Middle frontal gyrus (tissue), 1 donor: ENCODE results near the gene DLGAP3.

Source experiments
- DNase-seq: peaks from one replicate; pipeline ENCODE4 v3.0.0-alpha.2; 2015; ENCODE audit warnings: low spot score; ENCODE audit errors: extremely low spot score

The DLGAP3 gene

DNA sequence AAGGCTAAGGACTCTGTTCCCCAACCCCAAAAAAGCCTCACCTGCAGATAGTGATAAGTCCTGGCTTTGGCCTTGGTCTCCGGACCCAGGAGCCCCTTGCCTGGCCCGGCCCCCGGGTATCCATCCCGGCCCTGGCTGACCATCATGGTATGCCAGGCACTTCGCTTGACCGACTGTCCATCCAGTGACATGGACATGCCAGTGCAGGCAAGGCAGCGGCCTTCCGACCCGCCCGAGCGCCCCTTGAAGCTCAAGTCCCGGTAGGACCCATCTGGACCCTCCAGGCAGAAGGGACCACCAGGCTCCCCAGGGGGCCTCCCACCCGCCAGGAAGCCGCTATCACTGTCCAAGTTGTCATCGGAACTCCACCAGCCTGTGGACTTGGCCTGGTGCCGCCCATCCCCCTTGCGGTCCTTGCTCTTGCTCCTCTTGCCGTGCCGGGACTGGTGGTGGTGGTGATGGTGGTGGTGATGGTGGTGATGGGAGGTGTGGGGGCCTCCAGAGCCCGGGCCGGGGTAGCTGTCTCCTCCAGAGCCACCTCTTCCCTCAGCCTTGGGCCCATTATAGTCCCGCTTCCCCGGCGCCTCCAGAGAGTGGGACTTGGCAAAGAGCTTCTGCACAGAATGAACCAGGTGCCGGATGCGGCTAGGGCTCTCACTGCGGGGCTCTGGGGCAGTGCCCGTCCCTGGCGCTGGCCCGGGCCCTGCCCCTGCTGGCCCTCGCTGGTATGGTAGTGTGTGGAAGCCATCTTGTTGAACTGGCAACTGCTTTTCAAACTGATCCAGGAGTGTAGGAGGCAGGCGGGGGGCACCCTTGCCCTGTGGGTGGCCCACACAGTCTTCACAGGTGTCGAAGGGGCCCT is 25.0 kb downstream of the DLGAP3 start:
- DNase-seq: no peak

DNA sequence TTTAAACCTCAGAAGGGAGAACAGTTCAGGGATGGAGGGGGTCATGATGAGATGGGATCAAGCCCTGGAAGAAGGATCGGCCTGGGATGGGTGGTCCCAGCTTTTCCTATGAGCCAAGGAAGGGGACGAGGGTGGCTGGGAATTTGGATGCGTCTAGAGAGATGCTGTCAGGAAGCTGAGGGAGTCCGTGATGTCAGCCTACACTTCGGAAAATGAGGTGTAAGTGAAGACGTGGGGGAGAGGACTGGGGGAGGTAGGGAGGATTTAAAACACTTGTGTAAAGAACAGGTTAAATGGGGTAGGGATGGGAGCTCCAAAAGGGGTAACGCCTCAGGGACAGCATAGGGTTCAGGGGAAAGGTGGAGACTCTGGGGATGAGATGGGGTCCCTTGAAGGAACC is 27.5 kb downstream of the DLGAP3 start:
- no peak for DNase-seq

DNA sequence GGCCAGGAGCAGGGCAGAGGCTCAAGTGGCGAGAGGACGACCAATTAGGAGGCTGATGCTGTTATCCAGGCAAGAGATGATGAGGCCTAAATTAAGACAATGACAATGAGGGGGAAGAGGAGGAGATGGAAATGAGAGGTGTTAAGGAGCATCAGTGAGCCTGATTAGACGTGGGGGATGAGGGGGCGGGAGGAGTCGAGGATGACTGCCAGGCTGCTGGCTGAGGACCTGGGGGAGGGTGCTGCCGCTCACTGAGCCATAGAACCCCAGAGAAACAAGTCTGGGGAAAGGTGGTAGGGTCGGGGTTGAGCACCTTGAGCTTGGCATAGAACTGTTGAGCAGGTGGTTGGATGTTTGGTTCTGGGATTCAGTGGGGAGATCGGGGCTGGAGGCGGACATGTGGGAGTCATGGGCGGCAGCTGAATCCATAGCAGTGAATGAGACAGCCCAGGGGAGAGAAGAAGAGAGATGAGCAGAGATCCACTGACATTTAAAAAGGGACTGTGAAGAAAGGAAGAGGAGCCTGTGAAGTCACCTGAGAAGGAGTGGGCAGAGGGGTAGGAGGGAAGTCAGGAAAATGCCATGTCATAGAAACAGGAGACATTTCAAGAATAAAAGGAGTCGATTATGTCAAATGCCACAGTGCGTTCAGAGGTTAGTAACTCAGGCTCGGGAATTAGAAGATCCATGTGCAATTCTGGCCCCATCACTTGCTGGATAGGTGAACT is 28.5 kb downstream of the DLGAP3 start:
- DNase-seq: peak; percentile 9

DNA sequence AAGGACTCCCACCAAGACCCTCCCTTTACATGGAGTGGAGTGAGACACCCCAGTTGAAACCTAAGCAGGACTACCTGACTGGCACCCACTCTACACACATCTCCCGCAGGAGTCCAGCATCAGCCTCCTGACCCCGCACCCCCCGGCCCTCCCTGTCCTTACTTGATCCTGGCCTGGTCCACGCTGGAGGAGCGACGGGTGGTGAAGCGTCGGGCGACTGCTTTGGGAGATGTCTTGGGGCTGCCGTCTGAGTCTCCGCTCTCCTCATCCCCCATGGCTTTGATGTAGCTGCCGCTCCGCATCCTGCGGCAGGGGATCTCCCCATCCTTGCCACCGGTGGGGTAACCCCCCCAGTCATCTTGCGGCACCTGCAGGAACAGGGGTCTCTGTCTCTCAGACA is 29.5 kb downstream of the DLGAP3 start:
- no peak for DNase-seq

DNA sequence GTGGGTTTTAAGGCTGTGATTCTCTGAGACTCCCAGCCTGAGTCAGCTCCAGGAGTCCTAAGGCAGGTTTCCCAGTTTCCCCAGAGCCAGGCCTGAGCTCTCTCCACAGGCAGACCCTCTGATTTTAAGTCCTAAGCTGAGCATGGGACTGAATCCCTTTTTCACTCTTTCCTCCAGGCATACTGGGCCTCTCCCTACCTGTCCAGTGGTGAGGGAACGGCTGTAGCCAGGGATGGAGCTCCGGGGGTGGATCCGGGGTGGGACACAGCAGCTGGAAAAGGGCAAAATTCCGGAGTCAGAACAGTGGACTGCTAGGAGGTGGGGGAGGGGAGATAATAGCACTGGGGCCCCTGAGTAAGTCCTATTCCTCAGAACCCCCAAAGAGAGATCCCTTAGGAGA is 30.0 kb downstream of the DLGAP3 start:
- DNase-seq: no peak

GRCh38 chr1:34898330-34898761 is 31.1 kb downstream of the DLGAP3 start:
- DNase-seq: peak; percentile 1

GRCh38 chr1:34896612-34897011 is 32.8 kb downstream of the DLGAP3 start:
- DNase-seq: no peak

- DNase-seq: peak; percentile 1
Observed at GRCh38 chr1:34889705-34890104, 39.7 kb downstream of the DLGAP3 start.

DNA sequence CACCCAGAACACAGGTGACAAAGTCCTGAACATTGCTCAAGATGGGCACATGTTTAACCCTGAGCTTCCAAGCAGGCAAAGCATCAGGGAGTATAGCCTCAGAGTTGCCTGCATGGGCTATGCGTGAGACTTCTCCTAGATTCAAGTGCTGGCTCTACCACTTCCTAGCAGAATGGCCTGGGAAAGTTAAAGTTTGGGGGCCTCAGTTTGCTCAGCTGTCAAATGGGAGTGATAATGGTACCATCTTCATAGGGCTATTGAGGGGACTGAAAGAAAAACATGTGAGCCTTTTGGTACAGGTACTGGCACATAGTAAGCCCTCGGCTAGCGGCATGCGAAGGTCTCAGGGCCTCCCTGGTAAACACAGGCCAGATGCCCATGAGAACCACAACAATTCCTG is 41.9 kb downstream of the DLGAP3 start:
- DNase-seq: no peak

DNA sequence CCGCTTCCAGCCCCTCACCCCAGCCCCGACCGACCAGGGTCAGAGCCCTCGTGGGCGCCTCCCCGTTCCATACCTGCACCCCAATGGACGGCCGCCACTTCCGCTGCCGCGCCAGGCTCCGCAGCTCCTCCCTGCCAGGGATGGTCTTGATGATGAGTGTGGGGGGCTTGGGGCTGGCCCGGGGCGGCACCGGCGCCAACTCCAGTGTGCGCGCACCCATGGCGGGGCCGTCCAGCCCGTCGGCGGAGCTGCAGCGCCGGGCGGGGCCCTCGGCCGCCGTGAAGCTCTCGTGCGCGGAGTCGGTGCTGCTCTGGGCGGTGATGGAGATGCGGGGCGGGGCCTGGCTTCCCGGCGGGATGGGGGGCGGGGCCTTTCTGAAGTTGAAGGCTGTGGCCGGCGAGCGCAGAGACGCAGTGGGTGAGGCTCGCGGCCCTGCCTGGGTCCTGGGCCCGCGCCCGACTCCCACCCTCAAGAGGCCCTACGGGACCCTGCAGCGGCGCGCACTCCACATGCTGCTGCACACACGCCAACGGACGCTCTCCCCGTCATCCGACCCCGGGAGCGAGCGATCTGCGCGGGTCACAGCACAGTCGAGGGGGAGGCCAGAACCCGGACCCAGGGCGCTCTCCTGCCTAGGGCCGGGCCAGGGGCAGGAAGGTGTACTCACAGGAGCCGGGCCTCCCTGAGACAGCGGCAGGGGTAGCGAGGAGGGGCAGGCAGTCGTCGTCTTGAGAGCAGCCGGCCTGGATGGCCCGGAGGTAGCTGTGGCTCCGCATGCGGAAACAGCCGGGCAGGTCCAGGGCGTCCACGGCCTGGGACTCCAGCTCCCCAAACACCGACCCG is 43.8 kb downstream of the DLGAP3 start:
- DNase-seq: peak; percentile 2

DNA sequence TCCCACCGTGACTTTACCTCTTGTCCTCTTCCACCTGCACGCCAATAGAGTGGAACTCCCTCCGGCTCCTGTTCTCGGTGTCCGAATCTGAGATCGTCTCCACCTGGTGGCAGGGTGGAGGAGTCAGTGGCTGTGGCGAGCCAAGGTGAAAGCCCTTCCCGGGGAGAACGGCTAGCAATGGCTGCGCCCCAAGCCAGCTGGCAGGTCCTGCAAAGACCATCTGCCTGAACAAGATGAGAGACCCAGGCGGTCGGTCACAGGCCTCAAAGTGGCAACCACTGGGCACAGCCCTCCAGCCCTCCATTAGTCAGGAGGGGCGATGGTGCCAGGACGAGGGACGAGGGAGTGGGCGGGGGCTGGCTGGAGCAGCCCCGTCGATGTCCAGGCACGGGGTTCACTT is 44.5 kb downstream of the DLGAP3 start:
- DNase-seq: peak; percentile 1

GRCh38 chr1:34884536-34884935 is 44.9 kb downstream of the DLGAP3 start:
- no peak for DNase-seq

GRCh38 chr1:34879230-34879629 is 50.2 kb downstream of the DLGAP3 start:
- no peak for DNase-seq

GRCh38 chr1:34876406-34876805 is 53.0 kb downstream of the DLGAP3 start:
- DNase-seq: no peak

GRCh38 chr1:34874296-34874952 is 55.0 kb downstream of the DLGAP3 start:
- DNase-seq: no peak

DNA sequence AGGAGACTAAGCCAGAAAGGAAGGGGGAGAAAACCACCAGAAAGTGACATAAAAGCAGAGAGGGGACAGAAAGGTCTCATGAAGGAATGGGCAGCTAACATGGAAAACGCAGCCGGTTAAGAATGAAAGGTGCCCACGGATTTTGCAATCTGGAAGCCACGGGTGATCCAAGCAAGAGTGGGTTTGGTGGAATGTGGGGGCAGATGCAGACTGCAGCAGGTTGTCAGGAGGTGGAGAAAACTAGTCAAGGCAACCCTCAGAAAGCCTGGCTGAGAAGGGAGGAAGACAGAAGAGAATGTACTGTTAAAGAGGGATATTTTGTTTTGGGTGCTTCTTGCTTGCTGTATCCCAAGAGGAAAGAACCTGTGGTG is 57.3 kb downstream of the DLGAP3 start:
- DNase-seq: no peak

DNA sequence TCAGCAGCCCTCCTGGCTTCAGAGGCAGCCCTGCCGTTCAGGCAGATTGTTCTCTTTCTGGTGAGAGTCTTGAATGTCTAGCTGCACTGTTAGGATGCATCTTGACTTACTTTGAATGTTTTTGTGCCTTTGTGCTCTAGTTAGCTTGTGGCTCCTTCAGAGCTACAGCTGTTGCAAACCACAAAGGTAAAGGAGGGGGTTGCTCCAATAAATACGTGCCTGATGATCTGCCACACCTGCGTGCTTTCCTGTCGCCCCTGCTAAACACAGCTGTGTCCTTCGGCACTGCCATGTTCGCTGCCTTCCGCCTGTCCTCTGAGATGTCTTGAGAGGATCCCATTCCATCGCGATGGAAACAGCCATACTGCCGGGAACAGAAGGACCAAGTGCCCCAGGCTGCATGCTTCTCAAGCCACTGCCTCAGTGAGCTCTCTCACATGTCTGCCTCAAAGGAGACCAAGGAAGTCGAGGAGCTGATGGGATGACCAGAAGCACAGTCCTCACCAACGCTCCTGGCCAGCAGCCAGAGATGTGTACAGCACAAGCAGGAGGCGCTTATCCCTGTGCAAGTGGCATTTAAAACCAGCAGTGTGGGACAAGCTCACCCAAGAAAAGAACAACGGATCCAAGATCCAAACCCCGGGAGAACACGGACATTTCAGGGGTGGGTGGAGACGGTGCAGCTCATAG is 57.9 kb downstream of the DLGAP3 start:
- DNase-seq: no peak

- DNase-seq: peak; percentile 52
Observed at GRCh38 chr1:34870395-34870794, 59.1 kb downstream of the DLGAP3 start.

GRCh38 chr1:34869760-34870159 is 59.7 kb downstream of the DLGAP3 start:
- DNase-seq: no peak

DNA sequence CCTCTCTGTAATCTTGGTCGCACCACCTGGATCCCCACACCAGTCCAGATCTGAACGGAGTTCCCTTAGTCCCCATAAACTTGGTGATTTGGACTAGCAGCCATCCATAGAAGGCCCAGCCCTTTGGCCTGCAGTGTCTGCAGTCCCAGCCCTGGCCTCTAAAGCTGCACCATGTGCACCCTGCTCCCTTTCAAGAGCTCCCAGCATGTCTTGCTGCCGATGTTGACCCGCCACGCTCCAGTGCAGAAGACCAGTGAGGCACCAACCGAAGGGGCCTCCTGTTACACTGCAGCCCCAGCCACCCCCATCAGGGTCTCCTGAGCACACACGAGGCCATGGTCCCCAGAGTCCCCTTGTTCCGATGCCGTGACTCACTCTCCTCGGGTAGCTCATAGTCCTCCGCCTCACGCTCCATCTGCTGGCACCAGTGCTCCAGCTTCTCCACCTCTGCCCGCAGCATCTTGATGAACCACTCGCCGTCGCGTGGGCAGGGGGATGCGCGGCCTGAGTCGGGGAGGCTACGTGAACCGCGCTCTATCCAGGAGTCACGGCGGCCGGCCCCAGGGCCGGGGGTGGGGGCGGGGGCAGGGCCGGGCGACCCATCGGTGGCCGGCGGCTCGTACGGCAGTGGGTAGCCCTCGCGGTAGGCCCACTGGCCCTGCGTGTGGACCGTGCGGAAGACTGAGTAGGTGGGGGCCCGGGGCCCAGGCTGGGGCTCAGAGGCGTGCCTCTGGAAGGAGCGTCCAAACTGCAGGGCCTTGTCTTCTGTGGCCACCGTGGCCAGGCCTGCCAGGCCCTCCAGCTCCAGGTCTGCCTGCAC is 61.0 kb downstream of the DLGAP3 start:
- DNase-seq: no peak
